ENCODE data around the gene ZCCHC7.

ZCCHC7 gene

DNA sequence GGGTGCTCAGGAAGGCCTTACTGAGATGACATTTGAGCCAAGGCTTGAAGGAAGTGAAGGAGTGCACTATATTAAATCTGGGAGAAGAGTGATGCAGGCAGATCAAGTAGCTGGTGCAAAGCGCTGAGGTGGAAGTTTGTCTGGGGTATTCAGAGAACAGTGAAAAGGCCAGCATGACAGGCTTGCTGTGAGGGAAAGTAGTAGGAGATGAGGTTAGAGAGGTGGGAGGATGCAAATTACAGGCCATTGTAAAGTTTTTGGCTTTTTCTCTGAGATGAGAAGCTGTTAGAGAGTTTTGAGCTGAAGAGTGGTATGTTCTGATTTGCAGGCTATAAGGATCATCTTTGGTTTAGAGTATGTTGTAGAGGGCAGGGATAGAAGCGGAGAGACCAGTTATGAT is 221.3 kb downstream of the ZCCHC7 start:
- DNase-seq (ENCODE audit: low spot score): no peak
- TF ChIP-seq, protein P1, sequence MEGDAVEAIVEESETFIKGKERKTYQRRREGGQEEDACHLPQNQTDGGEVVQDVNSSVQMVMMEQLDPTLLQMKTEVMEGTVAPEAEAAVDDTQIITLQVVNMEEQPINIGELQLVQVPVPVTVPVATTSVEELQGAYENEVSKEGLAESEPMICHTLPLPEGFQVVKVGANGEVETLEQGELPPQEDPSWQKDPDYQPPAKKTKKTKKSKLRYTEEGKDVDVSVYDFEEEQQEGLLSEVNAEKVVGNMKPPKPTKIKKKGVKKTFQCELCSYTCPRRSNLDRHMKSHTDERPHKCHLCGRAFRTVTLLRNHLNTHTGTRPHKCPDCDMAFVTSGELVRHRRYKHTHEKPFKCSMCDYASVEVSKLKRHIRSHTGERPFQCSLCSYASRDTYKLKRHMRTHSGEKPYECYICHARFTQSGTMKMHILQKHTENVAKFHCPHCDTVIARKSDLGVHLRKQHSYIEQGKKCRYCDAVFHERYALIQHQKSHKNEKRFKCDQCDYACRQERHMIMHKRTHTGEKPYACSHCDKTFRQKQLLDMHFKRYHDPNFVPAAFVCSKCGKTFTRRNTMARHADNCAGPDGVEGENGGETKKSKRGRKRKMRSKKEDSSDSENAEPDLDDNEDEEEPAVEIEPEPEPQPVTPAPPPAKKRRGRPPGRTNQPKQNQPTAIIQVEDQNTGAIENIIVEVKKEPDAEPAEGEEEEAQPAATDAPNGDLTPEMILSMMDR (IDR thresholded peaks at IDR 0.05; ENCODE audit: extremely low read depth, insufficient read depth, missing control alignments): no peak
- in situ Hi-C loops (cut with MboI; ENCODE audit: low pct_unique_long_range_greater_than_20kb, low sequenced_read_pairs, unreplicated experiment): no loop called here

DNA sequence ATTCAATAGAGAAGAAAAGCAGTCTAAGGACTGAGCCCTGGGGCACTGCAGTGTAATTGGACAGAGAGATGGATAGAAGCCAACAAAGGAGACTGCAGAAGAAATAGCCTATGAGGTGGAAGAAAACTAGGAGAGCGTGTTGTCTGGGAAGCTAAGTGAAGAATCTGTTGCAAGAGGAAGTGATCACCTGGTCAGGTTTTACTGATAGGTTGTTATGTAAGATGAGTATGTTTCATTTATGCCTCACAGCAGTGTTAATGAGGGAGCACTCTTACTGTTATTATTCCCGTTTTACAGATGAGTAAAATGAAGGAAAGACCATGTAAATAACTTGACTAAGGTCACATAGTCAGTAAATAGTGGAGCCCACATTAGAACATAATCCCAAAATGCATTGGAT is 222.1 kb downstream of the ZCCHC7 start:
- TF ChIP-seq, protein P1 (IDR thresholded peaks at IDR 0.05; ENCODE audit: extremely low read depth, insufficient read depth, missing control alignments): no peak
- no peak for DNase-seq (ENCODE audit: low spot score)
- in situ Hi-C loops (cut with MboI; ENCODE audit: low pct_unique_long_range_greater_than_20kb, low sequenced_read_pairs, unreplicated experiment): no loop called here

DNA sequence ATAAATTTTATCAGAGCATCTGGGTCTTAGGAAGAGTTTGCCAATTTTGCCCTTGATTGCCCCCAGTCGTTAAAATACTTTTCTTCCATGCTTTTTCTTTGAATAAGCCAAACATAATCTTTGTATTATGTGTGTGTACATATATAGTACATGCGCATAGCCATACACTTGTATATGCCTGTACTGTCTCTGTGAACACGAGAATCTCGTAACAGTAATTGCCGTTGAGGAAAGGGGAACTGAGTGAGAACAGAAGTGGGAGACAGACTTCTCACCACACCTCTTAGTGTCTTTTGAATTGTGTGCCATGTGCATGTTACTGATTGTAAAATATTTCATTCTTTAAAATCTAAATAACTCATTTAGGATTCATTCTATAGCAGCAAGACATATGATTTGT is 222.5 kb downstream of the ZCCHC7 start:
- in situ Hi-C loops (cut with MboI; ENCODE audit: low pct_unique_long_range_greater_than_20kb, low sequenced_read_pairs, unreplicated experiment): no loop called here
- no peak for DNase-seq (ENCODE audit: low spot score)
- TF ChIP-seq, protein P1 (IDR thresholded peaks at IDR 0.05; ENCODE audit: extremely low read depth, insufficient read depth, missing control alignments): no peak

DNA sequence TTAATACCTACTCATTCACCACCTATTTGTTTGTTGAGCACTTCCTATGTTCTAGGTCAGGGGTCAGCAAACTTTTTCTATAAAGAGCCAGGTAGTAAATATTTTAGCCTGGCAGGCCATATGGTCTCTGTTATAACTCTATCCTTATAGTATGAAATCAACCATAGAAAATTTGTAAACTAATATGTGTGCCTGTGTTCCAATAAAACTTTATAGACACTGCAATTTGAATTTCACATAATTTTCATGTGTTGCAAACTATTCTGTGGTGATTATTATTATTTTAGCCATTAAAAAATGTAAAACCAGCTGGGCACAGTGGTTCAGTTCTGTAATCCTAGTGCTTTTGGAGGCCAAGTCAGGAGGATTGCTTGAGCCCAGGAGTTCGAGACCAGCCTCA is 223.3 kb downstream of the ZCCHC7 start:
- no peak for DNase-seq (ENCODE audit: low spot score)
- in situ Hi-C loops (cut with MboI; ENCODE audit: low pct_unique_long_range_greater_than_20kb, low sequenced_read_pairs, unreplicated experiment): no loop called here
- TF ChIP-seq, protein P1 (IDR thresholded peaks at IDR 0.05; ENCODE audit: extremely low read depth, insufficient read depth, missing control alignments): no peak

DNA sequence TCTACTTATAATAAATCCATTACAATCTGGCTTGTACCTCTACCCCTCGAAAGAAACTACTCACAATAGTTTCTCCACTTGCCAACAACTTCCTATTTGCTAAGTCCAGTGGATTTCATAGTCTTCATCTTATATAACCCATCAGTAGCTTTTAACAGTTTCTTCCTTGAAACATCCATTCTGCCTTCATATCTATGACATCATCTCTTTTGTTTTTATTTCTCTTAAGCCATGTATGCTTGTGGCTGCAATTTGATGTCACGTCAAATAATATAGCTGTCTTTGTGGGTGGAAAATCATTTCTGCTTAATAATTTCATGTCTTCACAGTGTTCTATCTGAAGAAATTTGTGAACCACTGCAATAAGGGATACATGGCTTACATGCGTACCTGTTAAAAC is 224.7 kb downstream of the ZCCHC7 start:
- no peak for DNase-seq (ENCODE audit: low spot score)
- TF ChIP-seq, protein P1 (IDR thresholded peaks at IDR 0.05; ENCODE audit: extremely low read depth, insufficient read depth, missing control alignments): no peak
- in situ Hi-C loops (cut with MboI; ENCODE audit: low pct_unique_long_range_greater_than_20kb, low sequenced_read_pairs, unreplicated experiment): no loop called here

DNA sequence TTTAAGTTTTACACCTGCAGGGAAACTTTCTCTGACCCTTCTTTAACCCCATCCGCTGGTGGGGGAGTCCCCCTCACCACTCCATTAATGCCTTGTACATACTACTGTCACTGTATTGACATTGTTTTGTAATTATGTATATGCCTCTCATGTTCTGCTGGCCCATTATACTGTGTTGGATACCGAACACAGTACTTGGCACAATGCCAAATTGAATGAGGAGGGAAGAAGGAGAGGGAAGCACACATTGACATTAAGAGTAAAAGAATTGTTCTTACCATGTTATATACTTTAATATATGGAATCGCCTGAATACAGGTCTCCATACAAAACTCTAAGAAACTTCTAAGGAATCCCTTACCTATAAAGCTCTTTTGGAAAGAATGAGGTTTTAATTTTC is 228.5 kb downstream of the ZCCHC7 start:
- DNase-seq (ENCODE audit: low spot score): no peak
- TF ChIP-seq, protein P1 (IDR thresholded peaks at IDR 0.05; ENCODE audit: extremely low read depth, insufficient read depth, missing control alignments): no peak
- in situ Hi-C loops (cut with MboI; ENCODE audit: low pct_unique_long_range_greater_than_20kb, low sequenced_read_pairs, unreplicated experiment): no loop called here
